NCI-H748 (cell line): ENCODE results near the gene TSHZ2.
"Not testable (repeated sequence)": the region's sequence is repeated elsewhere in the genome, so short reads cannot be mapped to it uniquely, and the experiment has no call there.

Experiments
- DNase-seq: peaks from one replicate; lab custom pipeline; 2025; ENCODE audit not compliant: unreplicated experiment; lab: John Stamatoyannopoulos, UW

The TSHZ2 gene

DNA sequence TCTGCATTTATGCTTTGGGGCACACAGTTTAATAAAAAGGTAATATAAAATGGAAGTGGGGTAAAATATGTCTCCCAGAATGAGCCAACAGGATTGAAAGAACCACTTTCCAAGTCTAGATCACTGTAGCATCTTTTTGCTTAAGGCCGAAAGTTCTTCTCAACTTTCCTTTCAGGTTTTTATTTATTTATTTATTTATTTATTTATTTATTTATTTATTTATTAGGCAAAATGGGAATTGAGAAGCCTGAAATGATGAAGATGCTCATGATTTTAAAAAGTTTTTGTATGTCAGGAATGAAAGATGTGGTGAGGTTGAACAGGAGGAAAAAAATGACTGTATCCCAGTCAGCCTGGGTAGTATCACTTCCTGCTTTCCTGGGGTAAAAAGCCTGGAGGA is 24.0 kb downstream of the TSHZ2 start:
- no peak for DNase-seq

DNA sequence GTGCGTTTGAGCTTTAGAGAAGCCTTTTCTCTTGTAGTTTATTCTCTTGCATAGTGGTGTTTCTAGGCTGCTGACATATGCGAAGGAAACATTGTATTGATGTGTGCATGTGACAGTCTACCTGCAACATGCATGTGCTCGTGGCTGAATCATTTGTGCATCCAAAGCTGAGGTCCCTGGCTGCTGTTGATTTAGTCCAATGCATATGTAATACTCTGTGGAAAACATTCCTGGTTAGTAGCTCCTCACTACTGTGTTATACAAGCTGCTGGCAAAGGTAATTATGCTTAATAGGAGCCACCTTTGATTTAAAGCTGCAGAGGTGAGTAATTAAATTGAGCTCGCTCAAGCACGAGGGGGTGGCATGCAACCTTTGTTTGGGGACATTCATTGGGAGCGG is 24.5 kb downstream of the TSHZ2 start:
- DNase-seq = peak; percentile 55

DNA sequence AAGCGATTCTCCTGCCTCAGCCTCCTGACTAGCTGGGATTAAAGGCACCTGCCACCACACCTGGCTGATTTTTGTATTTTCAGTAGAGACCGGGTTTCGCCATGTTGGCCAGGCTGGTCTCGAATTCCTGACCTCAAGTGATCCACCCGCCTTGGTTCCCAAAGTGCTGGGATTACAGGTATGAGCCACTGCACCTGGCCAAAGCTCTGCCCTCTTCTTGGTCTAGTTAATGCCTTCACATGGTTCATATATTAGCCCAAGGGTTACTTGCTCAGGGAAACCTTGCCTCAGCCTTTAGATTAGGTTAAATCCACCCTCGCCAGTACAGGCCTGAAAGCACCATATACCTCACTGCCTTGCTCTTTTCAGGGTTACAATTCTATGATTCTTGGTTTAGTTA is 26.1 kb downstream of the TSHZ2 start:
- no peak for DNase-seq

DNA sequence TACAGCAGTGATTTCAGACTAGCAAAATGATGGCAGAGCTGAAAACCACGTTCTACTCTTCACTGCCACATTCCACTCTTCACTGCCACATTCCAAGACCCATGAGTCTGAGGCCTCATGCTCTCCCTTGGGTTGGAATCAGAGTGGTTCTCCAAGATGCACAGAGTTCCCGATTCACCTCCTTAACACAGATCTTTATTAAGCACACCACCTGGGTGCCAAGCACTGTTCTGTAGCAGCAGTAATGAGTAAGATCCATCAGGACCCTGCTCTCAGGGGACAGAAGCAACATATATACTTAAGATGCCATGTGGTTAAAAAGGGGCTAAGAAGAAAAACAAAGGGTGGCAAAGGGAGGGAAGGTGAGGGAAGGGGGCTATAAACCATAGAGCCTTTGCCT is 26.9 kb downstream of the TSHZ2 start:
- no peak for DNase-seq

DNA sequence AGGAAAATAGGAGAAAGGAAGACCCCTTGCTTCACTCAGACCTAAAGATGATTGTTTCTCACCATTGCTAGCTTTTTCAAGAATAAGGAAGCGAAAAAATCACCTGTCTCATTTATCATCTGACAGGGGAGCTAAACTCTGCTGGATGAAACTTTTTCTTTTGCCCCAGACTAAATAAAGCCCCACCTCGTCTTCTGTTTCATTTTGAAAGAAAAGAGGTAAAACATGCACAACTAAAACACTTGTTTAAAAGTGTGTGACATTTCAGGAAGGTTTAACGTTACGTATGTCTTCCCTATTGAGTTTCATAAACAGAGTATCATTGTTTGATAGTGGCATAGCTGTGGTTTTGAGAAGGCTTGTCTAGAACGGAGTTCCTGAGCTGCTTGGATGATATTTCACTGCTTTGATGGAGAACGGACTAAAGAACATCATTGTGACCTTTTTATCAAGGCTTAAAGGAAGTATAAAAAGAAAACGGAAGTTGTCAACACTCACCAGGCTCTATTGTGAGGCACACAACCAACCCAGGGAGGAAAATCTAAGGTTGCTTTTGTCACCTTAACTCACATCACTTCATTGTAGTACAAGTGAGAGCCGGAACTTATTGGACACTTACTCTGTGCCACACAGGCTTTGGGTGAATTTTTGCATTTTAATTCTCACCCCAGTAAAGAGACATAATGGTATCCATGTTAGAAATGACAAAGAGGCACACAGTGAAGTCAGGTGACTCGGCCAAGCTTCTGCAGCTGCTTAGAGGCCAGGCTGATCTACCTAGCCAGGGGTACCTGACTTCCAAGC is 29.5 kb downstream of the TSHZ2 start:
- no peak for DNase-seq

DNA sequence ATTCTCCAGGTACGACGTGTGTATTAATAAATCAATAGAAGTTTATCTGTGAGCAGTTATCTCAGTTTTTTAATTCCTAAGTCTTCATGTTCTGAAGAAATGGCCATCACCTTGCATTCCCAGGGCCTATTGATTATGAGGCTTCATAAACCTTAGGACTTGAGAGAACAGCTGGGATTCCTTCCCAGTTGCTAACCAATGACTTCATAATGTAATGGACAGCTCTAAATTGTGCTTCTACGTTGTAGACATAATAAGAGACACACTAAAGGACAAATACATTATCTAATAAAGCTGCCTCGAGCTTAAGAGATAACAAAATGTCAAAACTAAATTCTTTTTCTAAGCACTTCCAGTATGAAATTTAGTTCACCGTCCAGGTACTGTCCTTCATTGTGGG is 30.6 kb downstream of the TSHZ2 start:
- no peak for DNase-seq

DNA sequence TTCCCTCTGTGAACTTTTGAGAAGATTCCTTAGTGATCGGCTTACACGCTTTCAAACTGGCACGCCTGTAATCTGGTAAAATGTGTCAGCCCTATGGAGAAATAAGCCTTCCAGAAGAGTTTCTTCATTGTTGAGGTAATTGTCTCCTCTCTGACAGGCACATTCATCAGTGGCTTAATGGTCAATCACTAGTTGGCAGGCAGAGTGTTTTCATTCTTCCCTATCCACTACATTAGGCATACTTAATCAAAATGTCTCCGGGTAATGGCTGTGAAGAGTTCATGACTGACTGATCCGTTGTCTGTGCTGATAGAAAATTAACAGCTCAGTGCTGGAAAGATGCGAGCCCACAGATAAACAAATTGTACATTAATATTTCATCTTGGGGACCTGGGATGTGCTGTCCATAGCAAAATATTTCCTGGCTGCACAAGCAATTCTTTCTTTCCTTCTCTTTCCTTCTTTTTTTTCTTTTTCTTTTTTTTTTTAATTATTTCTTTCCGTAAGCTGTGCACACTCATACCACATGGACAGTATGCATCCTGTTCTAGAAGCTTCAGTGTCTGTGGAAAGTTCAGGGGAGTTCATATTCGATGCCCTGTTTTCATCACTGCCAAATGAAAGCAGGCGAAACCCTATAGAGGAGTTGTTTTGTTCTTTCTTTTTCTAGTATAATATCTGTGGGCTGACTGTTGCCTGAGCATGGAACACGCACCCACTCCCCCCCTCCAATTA is 31.4 kb downstream of the TSHZ2 start:
- peak; percentile 19 for DNase-seq

DNA sequence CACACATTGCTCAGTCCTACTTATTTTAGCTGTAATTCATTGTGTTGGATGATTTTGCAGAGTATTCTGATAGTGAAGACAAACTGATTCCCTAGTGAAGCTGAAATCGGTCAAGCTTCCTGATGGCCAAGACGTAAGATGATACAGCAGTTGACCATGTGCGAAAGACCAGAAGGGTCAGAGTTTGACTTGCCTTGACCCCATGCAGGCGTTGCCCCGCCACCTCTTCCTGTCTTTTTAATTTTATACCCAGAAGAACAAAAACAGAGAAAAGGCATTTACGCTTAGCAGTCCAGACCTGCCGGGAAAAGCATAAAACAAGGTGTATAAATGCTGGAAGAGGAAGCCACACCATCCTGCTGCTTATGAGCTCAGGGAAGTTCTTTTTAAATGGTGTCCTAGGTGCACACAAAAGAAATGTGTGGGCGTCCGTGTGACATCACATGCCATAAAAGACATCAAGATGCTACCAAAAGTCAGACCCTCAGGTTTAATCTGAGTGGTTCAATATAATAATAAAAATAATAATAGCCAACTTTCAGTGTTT is 32.2 kb downstream of the TSHZ2 start:
- DNase-seq = no peak

DNA sequence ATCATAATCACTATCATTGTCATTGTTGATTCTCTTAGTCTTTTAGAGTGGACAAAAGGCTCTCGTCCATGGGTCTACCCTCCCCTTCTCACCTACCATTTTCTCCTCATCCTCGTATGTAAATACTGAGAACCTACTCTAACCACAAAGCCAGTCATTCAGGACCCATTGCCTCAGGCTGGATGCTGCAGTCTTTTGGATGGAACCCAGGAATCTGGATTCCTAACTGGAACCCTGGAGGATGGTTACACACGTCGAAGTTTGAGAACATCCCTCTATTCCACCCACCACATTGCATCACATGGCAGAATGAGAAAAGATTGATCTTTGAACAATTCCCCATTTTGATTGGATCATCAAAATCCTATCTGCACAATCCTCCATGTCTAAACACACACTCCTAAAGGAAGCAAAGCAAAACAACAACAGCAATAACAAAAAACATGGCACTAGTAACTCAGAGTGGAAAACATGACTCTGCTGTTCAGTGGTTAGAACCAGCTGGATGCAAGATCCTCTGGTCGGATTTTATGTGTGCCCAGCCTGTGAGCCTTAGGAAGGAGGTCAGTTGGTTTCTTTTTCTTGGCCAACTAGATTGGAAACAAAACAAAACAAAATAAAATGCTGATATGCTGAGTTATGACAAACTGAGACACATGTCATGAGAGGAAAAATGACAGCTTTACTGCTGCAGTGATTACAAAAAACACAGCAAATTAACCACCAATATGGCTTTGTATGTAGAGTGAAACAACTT is 38.0 kb downstream of the TSHZ2 start:
- DNase-seq = no peak

DNA sequence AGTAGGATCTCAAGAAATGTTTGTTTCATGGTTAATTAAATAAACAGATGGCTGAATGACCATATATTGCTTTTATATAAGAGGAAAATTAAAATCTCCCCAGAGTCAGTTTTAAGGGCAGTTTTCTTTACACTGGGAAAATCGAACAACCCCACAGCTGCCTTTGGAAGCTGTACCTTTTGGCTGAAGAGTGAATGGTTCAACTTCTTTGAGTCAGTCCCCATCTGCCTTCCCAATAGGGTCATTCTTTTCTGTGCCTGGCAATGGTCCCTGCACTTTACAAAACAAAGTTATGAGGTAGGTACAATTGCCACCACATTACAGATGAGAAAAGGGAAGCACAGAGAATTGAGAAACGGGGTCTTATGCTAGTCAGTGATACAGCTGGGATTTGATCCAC is 39.5 kb downstream of the TSHZ2 start:
- no peak for DNase-seq

DNA sequence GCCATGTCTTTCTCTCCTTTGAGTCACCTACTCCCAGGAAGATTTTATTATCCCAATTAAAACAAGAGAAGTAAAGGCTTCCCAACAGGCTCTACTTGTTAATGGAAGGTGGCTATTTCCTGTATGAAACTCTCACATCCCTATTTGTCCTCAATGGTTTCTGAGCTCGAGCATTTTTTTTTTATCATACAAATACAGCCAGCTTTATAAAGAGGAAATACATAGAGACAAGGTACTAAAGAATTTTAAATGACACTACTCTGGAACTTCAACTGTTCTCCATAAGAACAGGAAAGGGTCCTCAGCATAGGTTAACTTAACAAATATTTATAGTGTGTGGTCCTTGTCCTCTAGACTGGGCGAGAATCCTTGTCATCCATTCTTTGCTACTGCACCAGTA is 41.0 kb downstream of the TSHZ2 start:
- no peak for DNase-seq

DNA sequence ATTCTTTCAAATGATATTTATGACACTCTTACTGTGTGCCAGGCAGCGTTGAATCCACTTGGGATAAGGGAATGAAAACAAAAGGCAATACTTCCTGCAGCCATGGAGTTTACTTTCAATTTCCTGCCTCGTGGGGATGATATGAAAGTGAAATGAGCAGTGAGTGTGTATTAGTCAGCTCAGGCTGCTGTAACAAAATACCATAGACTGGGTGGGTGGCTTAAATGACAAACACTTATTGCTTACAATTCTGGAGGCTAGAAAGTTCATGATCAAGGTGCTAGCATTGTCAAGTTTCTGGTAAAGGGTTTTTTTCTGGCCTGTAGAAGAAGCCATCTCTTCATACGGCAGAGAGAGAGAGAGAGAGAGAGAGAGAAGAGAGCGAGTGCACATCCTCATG is 41.7 kb downstream of the TSHZ2 start:
- no peak for DNase-seq

DNA sequence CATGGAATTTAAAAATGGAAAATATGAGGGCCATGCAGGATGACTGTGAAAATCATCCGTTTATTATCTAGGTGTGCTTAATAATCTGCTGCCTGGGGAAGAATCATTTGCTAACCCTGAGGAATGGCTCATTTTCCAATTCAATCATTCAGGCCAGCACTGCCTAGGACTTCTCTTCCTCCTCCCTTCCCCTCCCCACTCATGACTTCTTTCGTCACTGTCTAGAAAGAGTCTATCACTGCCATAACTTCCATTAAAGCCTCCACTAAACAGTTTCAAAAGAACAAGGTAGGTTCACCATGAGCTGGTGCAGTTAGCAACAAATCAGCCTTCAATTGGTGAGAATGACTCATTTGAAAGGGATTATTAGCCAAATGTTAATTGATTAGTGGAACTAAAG is 43.9 kb downstream of the TSHZ2 start:
- DNase-seq = no peak

DNA sequence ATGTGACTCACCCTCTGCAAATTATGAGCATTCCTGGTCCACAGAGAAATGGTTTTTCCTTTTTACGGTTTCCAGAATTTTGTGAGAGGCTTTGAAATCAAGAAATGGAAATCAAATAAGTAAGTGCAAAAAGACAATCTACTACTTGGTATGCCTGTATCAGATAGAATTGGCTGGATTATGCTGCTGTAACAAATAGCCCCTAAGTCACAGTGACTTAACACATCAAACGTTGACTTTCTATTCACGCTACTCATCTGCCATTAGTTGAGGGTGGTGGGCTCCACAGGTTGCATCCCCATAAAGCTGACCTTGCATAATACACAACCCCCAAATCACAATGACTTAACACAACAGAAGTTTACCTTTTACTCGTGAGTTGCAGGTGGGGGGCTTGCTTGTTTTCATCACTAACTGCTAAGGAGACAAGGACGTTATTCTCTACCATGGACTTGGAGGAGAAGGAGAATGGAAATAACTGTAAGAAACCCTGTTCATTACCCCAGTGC is 44.4 kb downstream of the TSHZ2 start:
- DNase-seq = no peak

DNA sequence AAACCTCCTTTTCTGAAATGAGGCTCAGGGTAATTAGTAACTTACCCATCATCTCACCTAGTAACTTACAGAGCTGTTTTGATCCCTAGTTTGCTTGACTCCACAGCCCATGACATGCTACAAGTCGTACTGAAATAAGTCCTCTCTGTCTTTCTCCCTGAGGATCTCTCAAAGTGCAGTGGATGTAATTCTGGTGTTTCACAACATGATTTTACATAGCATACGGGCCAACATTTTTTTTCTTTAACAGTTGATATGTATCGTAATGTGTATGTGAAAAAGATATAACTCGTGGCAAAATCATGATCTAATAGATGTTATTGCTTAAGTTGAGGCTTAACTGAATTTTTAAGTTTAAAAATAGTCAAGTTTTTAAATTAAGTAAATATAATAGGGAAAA is 45.0 kb downstream of the TSHZ2 start:
- no peak for DNase-seq

DNA sequence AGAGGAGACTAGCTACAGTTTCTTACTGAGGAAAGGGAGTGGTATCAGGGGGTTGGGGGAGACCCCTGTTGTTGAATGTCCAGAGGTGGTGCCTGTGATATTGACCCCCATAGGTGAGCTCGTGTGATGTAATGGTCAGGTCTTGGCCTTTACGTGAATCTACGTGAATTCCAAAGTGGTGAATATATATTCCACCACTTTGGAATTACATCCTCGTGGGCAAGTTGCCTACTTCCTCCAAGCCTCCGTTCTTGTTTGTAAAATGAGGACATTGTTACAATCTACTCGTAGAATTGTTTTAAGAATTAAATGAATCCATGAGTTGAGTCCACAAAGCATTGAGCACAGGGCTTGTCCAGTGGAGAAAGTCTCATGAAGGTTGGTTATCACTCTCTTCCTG is 47.3 kb downstream of the TSHZ2 start:
- no peak for DNase-seq

DNA sequence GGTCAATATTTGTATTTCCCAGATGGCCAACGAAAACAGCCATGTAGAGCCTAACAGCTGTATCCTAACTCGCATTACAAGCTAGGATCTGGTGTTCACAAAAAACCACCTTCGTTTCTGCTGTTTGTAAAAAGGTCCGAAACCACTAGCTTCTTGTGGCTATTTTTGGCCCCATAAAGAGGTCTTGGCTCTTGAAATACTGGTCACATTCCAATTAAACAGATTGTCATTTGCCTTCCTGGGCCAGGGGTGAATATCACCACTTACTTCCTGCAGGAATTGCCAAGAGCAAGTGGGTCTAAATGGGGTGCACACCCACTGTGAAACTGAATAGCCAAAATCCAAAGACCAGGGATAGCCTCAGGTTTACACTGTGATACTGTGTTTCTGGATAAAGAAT is 48.2 kb downstream of the TSHZ2 start:
- DNase-seq = no peak

DNA sequence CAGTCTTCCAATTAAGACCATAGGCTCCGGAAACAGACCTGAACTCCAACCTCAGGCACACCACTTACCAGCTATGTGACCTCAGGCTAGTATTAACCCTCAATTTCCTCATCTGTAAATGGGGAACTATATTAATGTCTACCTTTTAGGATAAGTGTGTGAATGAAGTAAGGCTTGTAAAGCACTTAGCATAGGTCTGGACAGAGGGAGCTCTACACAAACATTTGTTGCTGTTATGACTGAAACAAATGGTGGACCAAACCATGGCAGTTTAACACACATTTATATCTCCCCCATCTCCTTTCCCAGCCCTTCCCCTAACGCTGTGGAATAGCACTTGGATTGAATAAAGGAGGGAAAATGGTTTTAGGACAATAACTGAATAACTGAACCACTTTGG is 48.7 kb downstream of the TSHZ2 start:
- DNase-seq = no peak

DNA sequence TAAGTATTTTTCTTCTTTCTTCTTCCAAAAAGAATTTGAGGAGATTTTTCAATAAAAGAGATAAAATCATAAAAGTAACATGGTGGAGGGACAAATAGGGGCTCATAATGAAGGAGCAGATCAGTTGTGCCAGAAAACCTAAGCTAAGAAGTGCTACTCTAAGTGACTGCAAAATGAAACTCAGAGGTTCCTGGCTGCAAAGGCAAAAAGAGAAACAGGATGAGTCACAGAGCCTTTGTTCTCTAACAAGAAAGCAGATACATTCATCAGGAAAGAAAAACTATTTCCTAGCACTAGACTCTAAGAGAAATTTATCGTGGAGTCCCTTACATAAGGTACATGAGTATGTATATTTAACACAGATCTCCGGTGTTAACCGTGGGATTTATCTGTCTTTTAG is 49.8 kb downstream of the TSHZ2 start:
- DNase-seq = no peak

DNA sequence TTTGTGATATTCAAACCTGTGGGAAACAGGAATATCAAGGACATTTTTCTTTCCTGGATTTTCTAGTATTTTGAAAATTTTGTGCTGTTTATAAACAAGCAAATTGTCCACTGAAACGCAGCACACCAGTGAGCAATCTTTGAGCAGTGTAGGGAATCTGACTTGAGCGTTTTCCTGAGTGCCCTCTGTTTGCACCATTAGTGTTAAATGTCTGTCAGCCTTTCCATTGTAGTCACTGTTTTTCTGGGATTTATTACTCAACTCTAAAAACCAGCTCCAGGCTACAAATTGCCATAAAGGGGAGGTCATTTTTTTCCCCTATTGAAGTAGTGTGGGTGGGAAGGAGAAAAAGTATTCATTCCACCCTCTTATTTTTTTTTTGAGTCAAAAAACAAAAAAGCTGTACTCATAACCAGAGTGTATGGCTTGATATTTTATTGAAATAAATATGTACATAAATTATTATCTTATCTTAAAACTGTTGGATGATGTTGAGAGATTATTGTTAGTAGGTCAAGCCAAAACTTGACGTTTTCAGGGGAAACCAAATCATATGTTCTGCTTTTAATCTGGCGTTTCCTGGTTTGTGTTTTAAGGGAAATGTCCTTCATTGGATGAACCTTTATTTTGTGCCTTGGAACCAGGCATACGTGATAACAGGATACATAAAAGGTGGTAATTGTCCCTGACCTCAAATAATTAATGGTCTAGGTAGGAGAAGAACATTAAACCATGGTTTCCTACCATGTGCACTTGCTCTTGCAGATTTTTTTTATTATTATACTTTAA is 51.8 kb downstream of the TSHZ2 start:
- DNase-seq = peak; percentile 9

DNA sequence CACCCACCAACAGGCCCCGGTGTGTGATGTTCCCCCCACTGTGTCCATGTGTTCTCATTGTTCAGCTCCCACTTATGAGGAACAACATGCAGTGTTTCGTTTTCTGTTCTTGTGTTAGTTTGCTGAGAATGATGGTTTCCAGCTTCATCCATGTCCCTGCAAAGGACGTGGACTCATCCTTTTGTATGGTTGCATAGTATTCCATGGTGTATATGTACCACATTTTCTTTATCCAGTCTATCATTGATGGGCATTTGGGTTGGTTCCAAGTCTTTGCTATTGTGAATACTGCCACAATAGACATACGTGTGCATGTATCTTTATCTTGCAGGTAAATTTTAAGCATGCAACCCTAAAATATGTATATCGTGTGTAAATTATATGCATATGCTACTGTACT is 52.5 kb downstream of the TSHZ2 start:
- DNase-seq = not testable (repeated sequence)
